ENCODE data around the gene HOTAIR.

HOTAIR gene

DNA sequence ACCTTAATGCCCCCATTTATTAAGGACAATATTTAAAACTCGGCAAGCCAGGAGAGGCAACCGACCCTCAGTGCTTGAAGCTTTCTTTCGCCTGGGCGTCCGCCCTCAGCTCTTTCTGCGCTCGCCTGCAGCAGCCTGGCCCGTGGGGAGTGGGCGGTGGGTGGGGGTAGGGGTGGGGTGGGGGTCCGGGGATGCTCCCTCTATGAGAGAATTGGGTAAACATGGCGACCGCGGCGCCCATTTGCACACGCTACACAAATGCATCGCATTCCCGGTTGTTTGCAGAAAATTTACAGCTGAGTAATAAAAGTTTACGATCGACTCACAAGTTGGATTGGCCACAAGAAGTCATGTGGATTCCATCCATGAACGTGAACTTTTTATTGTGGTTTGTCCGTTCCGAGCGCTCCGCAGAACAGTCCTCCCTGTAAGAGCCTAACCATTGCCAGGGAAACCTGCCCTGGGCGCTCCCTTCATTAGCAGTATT is 41.8 kb upstream of the HOTAIR start:
- CTCF ChIA-PET: interaction anchor here (0.6 to 2.6 kb wide), 10 partner anchors 9 to 354 kb away, joined by 3 to 15 read pairs (median 4); partner anchors contain the start of gene HOXC10

GRCh38 chr12:54016051-54016450 is 41.3 kb upstream of the HOTAIR start:
- H3K27ac ChIP-seq: peak overlapping the region; percentile 64
- TF ChIP-seq CTCF (conservative IDR thresholded peaks at IDR 0.05; ENCODE audit: low read depth): no peak
- ChIA-PET CTCF (interaction anchor here (0.7 to 2.6 kb wide), 6 partner anchors 9 to 354 kb away, joined by 3 to 15 read pairs (median 5); partner anchors contain the start of gene HOXC10), POLR2A (ENCODE audit: low non-redundant PET) (no interaction called here)
- DNase-seq (ENCODE audit: low spot score): no peak

More for the DNA sequence above, 41.8 kb upstream of the HOTAIR start:
- TF ChIP-seq CTCF (conservative IDR thresholded peaks at IDR 0.05; ENCODE audit: low read depth): no peak
- POLR2A ChIA-PET (ENCODE audit: low non-redundant PET): interaction anchor here (0.5 kb wide), 1 partner anchor 263 kb away, joined by 3 read pairs; no protein-coding TSS in a partner anchor
- peak overlapping the region; percentile 64 for H3K27ac ChIP-seq
- DNase-seq (ENCODE audit: low spot score): peak; percentile 72

- CTCF ChIA-PET: interaction anchor here (0.5 to 2.6 kb wide), 3 partner anchors 9 to 17 kb away, joined by 3 to 15 read pairs (median 3); no protein-coding TSS in a partner anchor
- H3K27ac ChIP-seq: no peak overlapping the region
- DNase-seq (ENCODE audit: low spot score): no peak
- TF ChIP-seq CTCF (conservative IDR thresholded peaks at IDR 0.05; ENCODE audit: low read depth): no peak
- POLR2A ChIA-PET (ENCODE audit: low non-redundant PET): no interaction called here
Observed at GRCh38 chr12:54015018-54015931, 40.5 kb upstream of the HOTAIR start.

GRCh38 chr12:54014377-54015017 is 39.7 kb upstream of the HOTAIR start:
- no peak for DNase-seq (ENCODE audit: low spot score)
- no peak overlapping the region for H3K27ac ChIP-seq
- ChIA-PET POLR2A (ENCODE audit: low non-redundant PET) (no interaction called here), CTCF (no interaction called here)
- TF ChIP-seq CTCF (conservative IDR thresholded peaks at IDR 0.05; ENCODE audit: low read depth): no peak

DNA sequence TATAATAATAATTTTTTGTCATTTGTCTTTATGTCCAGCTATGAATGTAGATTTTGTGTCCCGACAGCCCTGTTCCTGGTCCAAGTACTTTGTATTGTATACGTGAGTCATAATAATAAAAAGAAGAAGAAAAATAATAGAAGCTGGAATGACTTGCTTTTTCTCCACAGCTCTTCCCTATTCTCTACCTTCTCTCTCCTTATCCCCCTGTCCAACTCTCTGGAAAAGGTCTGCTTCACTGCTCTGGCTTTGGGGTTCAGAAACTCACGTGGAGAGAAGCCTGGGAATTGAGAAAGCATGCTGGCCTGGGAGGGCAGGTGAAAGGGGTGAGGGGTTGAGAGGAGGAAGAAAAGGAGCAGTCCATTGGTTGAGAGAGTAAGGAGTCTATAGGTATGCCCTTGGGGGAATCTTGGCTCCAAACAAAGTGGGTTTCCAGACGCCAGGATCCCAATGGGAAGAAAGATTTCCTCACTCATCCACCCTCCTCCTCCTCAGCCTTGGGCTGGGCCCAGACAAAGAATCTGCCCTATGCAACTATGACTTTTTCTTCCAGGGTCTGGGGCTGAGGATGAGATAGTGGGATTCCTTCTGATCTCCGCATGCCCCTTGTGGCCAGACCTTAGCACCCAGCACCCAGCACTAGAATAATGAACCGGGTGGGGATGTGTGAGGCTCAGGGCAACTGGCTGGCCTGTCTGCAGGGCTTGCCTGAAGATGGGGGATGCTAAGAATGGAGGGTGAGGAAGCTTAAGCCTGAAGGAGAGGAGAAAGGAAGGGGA is 38.1 kb upstream of the HOTAIR start:
- H3K27ac ChIP-seq: no peak overlapping the region
- POLR2A ChIA-PET (ENCODE audit: low non-redundant PET): no interaction called here
- TF ChIP-seq CTCF (conservative IDR thresholded peaks at IDR 0.05; ENCODE audit: low read depth): no peak
- no peak for DNase-seq (ENCODE audit: low spot score)
- CTCF ChIA-PET: no interaction called here
